Spleen (tissue), 11 donors: ENCODE measurements around the gene TRUB1. TPM values are rescaled to one million over a fixed set of nuclear protein-coding genes. Genes with fewer than 3 reads are reported as not detected.

Experiments
- DNase-seq: peaks from one replicate; pipeline ENCODE4 v3.0.0-alpha.2; 2020
- H3K27ac ChIP-seq, 8 donors: fragments of 200-600 bp; sonication (generic) in 7 of 8; 1 replicate in 4 of 8; 2 replicates in 4 of 8; pipeline versions ENCODE4 v1.5.0 to v1.8.0; 2016 to 2021; ENCODE audit warnings: inconsistent platforms in 4 of 8, mild to moderate bottlenecking in 4 of 8, moderate library complexity in 1 of 8
- H3K27me3 ChIP-seq, 7 donors: fragments of 200-600 bp; sonication (generic) in 6 of 7; replicated peaks in 1 of 7; 1 replicate in 4 of 7; 2 replicates in 3 of 7; pipeline versions ENCODE4 v1.5.0 to v1.8.0; 2016 to 2021; ENCODE audit warnings: inconsistent platforms in 3 of 7, mild to moderate bottlenecking in 1 of 7
- H3K36me3 ChIP-seq, 6 donors: fragments of 200-600 bp; sonication (generic) in 5 of 6; 1 replicate in 4 of 6; 2 replicates in 2 of 6; pipeline versions ENCODE4 v1.5.0 to v1.8.0; 2016 to 2021; ENCODE audit warnings: inconsistent platforms in 2 of 6
- H3K4me1 ChIP-seq, 6 donors: fragments of 200-600 bp; sonication (generic) in 5 of 6; 1 replicate in 3 of 6; 2 replicates in 3 of 6; pipeline versions ENCODE4 v1.5.0 to v1.8.0; 2016 to 2021; ENCODE audit warnings: inconsistent platforms in 3 of 6
- H3K4me3 ChIP-seq, 8 donors: fragments of 200-600 bp; sonication (generic) in 7 of 8; 1 replicate in 4 of 8; 2 replicates in 4 of 8; pipeline versions ENCODE4 v1.5.0 to v1.8.0; 2016 to 2021; ENCODE audit warnings: inconsistent platforms in 4 of 8, mild to moderate bottlenecking in 4 of 8, moderate library complexity in 2 of 8
- H3K9me3 ChIP-seq, 8 donors: fragments of 200-600 bp; sonication (generic) in 7 of 8; 1 replicate in 4 of 8; 2 replicates in 4 of 8; pipeline versions ENCODE4 v1.5.0 to v1.8.0; 2016 to 2021; ENCODE audit warnings: inconsistent platforms in 4 of 8
- CTCF ChIP-seq, 11 experiments: fragments of 200-600 bp in 7 of 11; fragments of 450-650 bp in 4 of 11; sonication (generic) in 4 of 11; IDR thresholded peaks in 8 of 11; conservative IDR thresholded peaks in 3 of 11; 1 replicate in 7 of 11; 2 replicates in 4 of 11; pipeline versions ENCODE4 v1.4.0 to v1.8.0; 2016 to 2021; ENCODE audit warnings: antibody characterized with exemption in 11 of 11, inconsistent platforms in 4 of 11, mild to moderate bottlenecking in 1 of 11
- POLR2A ChIP-seq, 3 donors: fragments of 450-650 bp; IDR thresholded peaks; one replicate each; pipeline ENCODE4 v1.5.1; 2017; ENCODE audit warnings: antibody characterized with exemption in 3 of 3, mild to moderate bottlenecking in 1 of 3
- POLR2AphosphoS5 ChIP-seq, 3 donors: sonication (generic); formaldehyde crosslinking; IDR thresholded peaks; one replicate each; pipeline ENCODE4 v1.5.1; 2017; ENCODE audit warnings: antibody characterized with exemption in 3 of 3
- WGBS, 5 donors: extraction: QIAGEN DNeasy Blood & Tissue Kit in 3 of 5; methylation state at CpG; one replicate each; pipeline versions ENCODE4 v1.1.5 to v1.1.7; 2013 to 2018; 5-methylcytosine and 5-hydroxymethylcytosine counted together
- intact Hi-C: fragments of 100-400 bp; cut with DNase I; formaldehyde crosslinking; loops from one replicate; pipeline ENCODE4 v1.15.0; 2023; ENCODE audit warnings: low total_unique reads
- polyA plus RNA-seq, 3 donors: library from polyadenylated mRNA; stranded (reverse); fragments of 200-250 nt; gene quantifications; one replicate each; pipeline ENCODE4 v1.2.1, GENCODE V29; 2013
- total RNA-seq, 7 donors: library from RNA; depleted of rRNA in 3 of 7; stranded (reverse); fragments of >200 nt in 3 of 7; fragmentation: NEBNext Ultra II Directional in 4 of 7; extraction: Animal tissue kit (Norgen Biotek cat#: 25700) in 4 of 7; gene quantifications; one replicate each; pipeline versions ENCODE4 v1.1.0 to v1.2.1, GENCODE V29; 2016 to 2021
- donor health status: healthy with polysubstance abuse.
- donor health status: DM: no; HTN: no; CAD: no; lungs with moderate emphysema.
- donor health status: DM: no; HTN: no; CAD: no.
- donor health status: Bipolar disorder and iron deficiency.
- donor health status: healthy.
- donor health status: DM: no; HTN: no; CAD: no.
- donor health status: DM: yes; HTN: yes; CAD: no.

Gene TRUB1
- total and polyA plus RNA-seq, 10 donors: 4.8 to 22.8 (median 12.8) TPM

GRCh38 chr10:114970515-114970914 is 32.5 kb downstream of the TRUB1 start:
- intact Hi-C loops: no loop called here
- TF ChIP-seq CTCF (IDR thresholded peaks at IDR 0.05 in 8 of 11, conservative IDR thresholded peaks at IDR 0.05 in 3 of 11): no peak
- TF ChIP-seq POLR2A (IDR thresholded peaks at IDR 0.05): no peak
- TF ChIP-seq POLR2AphosphoS5 (IDR thresholded peaks at IDR 0.05): no peak
- Histone ChIP-seq H3K9me3 (no peaks in the 10 kb centered on the region), H3K4me1 (no peaks in the 10 kb centered on the region), H3K27ac (no peak overlapping the region), H3K4me3 (no peak overlapping the region), H3K36me3 (peaks cover 0 to 31% (median 0%) of the 10 kb centered on the region in 6 donors), H3K27me3 (no peaks in the 10 kb centered on the region)
- 75 to 88% (median 82%) methylated on average over 4 of the region's 4 CpGs for WGBS, 5 donors
- DNase-seq: no peak

GRCh38 chr10:114973306-114973705 is 35.3 kb downstream of the TRUB1 start:
- H3K27ac ChIP-seq: no peak overlapping the region
- intact Hi-C loops: no loop called here
- no peak overlapping the region for H3K4me3 ChIP-seq
- H3K9me3 ChIP-seq: no peaks in the 10 kb centered on the region
- H3K27me3 ChIP-seq: no peaks in the 10 kb centered on the region
- TF ChIP-seq POLR2A (IDR thresholded peaks at IDR 0.05) (no peak), CTCF (IDR thresholded peaks at IDR 0.05 in 8 of 11, conservative IDR thresholded peaks at IDR 0.05 in 3 of 11) (no peak)
- 85 to 96% (median 91%) methylated on average over 5 of the region's 5 CpGs for WGBS, 5 donors
- H3K4me1 ChIP-seq: no peaks in the 10 kb centered on the region
- H3K36me3 ChIP-seq: peaks cover 0 to 31% (median 0%) of the 10 kb centered on the region in 6 donors
- no peak for DNase-seq

GRCh38 chr10:114973997-114974396 is 36.0 kb downstream of the TRUB1 start:
- no peak overlapping the region for H3K4me3 ChIP-seq
- no peaks in the 10 kb centered on the region for H3K4me1 ChIP-seq
- H3K27ac ChIP-seq: no peak overlapping the region
- H3K36me3 ChIP-seq: peaks cover 0 to 31% (median 0%) of the 10 kb centered on the region in 6 donors
- TF ChIP-seq POLR2A (IDR thresholded peaks at IDR 0.05): no peak
- intact Hi-C loops: no loop called here
- DNase-seq: no peak
- no peaks in the 10 kb centered on the region for H3K9me3 ChIP-seq
- H3K27me3 ChIP-seq: no peaks in the 10 kb centered on the region

- no peak overlapping the region for H3K4me3 ChIP-seq
- no peaks in the 10 kb centered on the region for H3K4me1 ChIP-seq
- TF ChIP-seq CTCF (IDR thresholded peaks at IDR 0.05 in 8 of 11, conservative IDR thresholded peaks at IDR 0.05 in 3 of 11) (no peak), POLR2A (IDR thresholded peaks at IDR 0.05) (no peak), POLR2AphosphoS5 (IDR thresholded peaks at IDR 0.05) (no peak)
- H3K27ac ChIP-seq: no peak overlapping the region
- H3K27me3 ChIP-seq: no peaks in the 10 kb centered on the region
- peaks cover 0 to 31% (median 0%) of the 10 kb centered on the region in 6 donors for H3K36me3 ChIP-seq
- no peaks in the 10 kb centered on the region for H3K9me3 ChIP-seq
- WGBS, 5 donors: 83 to 98% (median 95%) methylated on average over 5 of the region's 5 CpGs
- intact Hi-C loops: no loop called here
- no peak for DNase-seq
Observed at GRCh38 chr10:114974625-114975024, 36.6 kb downstream of the TRUB1 start.

- Histone ChIP-seq H3K4me1 (no peaks in the 10 kb centered on the region), H3K27ac (no peak overlapping the region), H3K4me3 (no peak overlapping the region), H3K36me3 (peaks cover 0 to 31% (median 0%) of the 10 kb centered on the region in 6 donors), H3K9me3 (no peaks in the 10 kb centered on the region), H3K27me3 (no peaks in the 10 kb centered on the region)
- intact Hi-C loops: no loop called here
- WGBS, 5 donors: 91 to 97% (median 95%) methylated on average over 3 of the region's 3 CpGs
- no peak for DNase-seq
- TF ChIP-seq CTCF (IDR thresholded peaks at IDR 0.05 in 8 of 11, conservative IDR thresholded peaks at IDR 0.05 in 3 of 11) (no peak), POLR2A (IDR thresholded peaks at IDR 0.05) (no peak), POLR2AphosphoS5 (IDR thresholded peaks at IDR 0.05) (no peak)
Observed at GRCh38 chr10:114975091-114975490, 37.1 kb downstream of the TRUB1 start.
